GM20000 (cell line): Measurements from ENCODE around the gene YBX3.

Experiments
- DNase-seq: peaks from one replicate; pipeline ENCODE4 v3.0.0; 2012; ENCODE audit warnings: low spot score
- CTCF ChIP-seq: IDR thresholded peaks from 2 replicates; pipeline ENCODE4 v1.5.1; 2012; ENCODE audit warnings: mild to moderate bottlenecking, control low read depth; ENCODE audit errors: extremely low read depth, missing control alignments

The YBX3 gene

DNA sequence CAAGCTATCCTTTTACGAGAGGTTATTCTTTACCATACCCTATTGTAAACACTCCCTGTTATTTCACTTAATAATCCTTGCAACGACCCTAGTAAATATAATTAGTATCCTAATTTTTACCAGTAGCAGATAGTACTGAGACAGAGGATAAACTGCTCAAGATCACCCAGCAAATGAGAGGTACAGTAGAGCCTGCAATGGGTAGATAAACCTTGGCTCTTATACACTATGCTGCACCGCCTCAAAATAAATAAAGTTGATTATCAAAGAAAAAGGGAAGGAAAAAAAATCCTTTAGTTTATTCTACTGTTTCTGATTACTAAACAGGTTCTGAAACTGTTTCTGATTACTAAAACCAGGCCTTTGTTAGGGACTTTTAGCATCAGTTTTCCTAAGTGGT, 22.5 kb downstream of the YBX3 start:
- DNase-seq = no peak
- no peak for TF ChIP-seq CTCF

DNA sequence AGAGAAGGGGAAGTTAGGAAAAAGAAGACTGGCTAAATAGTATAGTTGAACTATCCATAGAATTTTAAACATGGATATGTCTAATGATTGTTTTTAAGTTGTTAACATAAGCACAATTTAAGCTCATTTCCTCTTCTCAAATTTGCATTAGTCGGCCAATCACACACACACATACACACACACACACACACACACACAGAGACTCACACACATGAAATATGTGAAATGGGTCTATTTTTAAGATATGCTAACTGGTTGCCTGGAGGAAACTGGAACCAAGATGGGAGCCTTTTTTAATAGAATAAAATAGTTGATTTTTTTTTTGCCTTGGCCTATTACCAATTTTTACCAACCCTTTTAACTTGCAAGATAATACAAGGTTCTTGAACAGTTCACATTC, 25.3 kb downstream of the YBX3 start:
- TF ChIP-seq CTCF = no peak
- DNase-seq = no peak

DNA sequence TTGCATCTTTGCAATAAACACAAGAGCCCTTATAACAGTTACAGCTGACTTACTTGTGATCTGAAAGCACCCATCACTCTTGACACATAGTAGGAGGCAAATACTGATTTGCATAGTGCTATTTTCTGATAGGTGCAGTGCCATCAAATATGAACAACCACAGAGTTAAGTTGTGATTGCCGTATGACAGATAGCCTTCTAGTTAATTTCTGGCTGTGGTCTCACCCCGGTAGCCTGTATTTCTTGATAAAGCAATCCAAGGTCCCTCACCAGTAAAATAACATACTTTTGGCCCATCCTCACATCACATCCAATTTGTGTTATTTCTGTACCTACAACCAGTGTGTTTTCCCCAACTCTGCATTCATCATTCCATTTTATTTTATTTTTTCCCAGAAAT, 26.0 kb downstream of the YBX3 start:
- DNase-seq = no peak
- no peak for TF ChIP-seq CTCF

GRCh38 chr12:10690906-10691305, 32.2 kb downstream of the YBX3 start:
- no peak for DNase-seq
- TF ChIP-seq CTCF = no peak

DNA sequence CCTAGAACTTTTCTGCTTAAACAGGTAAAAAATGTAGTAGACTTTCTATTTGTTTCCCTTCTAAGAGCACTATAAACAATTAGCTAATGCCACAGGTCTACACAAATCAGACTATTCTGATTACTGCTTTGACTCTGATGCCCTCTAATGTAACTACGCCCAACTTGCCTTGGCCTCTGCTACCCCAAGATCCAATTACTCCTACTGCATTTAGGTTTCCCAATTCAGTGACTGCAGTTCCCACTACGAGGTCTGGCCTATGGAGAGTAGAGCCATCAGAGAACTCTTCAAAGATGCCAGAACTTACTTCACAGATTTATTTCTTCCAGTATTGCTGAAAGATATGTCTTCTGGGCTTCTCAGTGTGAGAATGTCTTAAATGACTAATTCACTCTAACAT, 34.0 kb downstream of the YBX3 start:
- TF ChIP-seq CTCF = no peak

DNA sequence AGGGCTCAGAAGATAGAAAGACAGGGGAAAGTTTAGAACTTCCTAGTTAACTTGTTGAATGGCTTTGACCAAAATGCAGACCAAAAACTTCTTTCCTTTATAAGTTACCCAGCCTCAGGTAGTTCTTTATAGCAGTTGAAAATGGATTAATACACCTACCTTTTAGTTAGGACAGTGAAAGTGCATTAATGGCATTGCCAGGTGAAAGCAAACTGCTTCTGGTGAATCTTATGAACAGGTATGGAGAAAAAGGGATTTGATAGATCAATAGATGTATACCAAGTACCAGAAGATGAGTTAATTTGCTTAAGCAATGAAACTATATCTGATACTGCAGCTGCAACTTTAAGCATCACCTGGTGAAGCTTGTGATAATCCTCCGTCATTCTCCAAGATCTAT, 35.1 kb downstream of the YBX3 start:
- DNase-seq = no peak
- no peak for TF ChIP-seq CTCF

More for the DNA sequence above, 34.0 kb downstream of the YBX3 start:
- no peak for DNase-seq

GRCh38 chr12:10673659-10674384, 49.3 kb downstream of the YBX3 start, which contains the start of gene STYK1:
TSS of gene STYK1 (minus strand) at chr12:10674052. CDS start at chr12:10634618, 39,434 bp downstream.
- DNase-seq = peak; percentile 75
- peak; percentile 91 for TF ChIP-seq CTCF
